Natural killer cell (primary cell): ENCODE results near the gene DIP2C. TPM values are rescaled to one million over a fixed set of nuclear protein-coding genes. Genes with fewer than 3 reads are reported as not detected.
"Not testable (repeated sequence)": the region's sequence is repeated elsewhere in the genome, so short reads cannot be mapped to it uniquely, and the experiment has no call there.

Experiments used
- ATAC-seq, 3 donors: fragments of 150-1000 bp in 2 of 3; fragments of 200-7000 bp in 1 of 3; cut with Tn5 transposase; 1 replicate in 1 of 3; 2 replicates in 2 of 3; pipeline ENCODE4 v1.10.0; 2021; ENCODE audit warnings: mild to moderate bottlenecking in 2 of 3, moderate library complexity in 2 of 3
- DNase-seq, 2 donors: peaks; one replicate each; pipeline versions ENCODE4 v3.0.0 to v3.0.0-alpha.2; 2013 to 2021; ENCODE audit warnings: mixed read lengths in 1 of 2
- H3K27ac ChIP-seq: one replicate; pipeline ENCODE4 v1.5.1; 2013; ENCODE audit warnings: mild to moderate bottlenecking, low read length
- H3K27me3 ChIP-seq: one replicate; pipeline ENCODE4 v1.6.1; 2013; ENCODE audit warnings: low read length; ENCODE audit not compliant: control insufficient read depth, insufficient read depth
- H3K36me3 ChIP-seq: one replicate; pipeline ENCODE4 v1.6.1; 2013; ENCODE audit warnings: low read length; ENCODE audit not compliant: control insufficient read depth, insufficient read depth
- H3K4me1 ChIP-seq: one replicate; pipeline ENCODE4 v1.6.1; 2013; ENCODE audit warnings: low read length; ENCODE audit not compliant: control insufficient read depth, insufficient read depth
- H3K4me3 ChIP-seq: one replicate; pipeline ENCODE4 v1.5.1; 2013; ENCODE audit warnings: low read length
- H3K9me3 ChIP-seq: one replicate; pipeline ENCODE4 v1.6.1; 2013; ENCODE audit warnings: low read length; ENCODE audit not compliant: control insufficient read depth, insufficient read depth
- H3K27ac Mint-ChIP-seq, 2 donors: one replicate each; pipeline ENCODE4 v1.8.0; 2022; ENCODE audit warnings: mild to moderate bottlenecking in 2 of 2, mixed read lengths in 2 of 2, moderate library complexity in 1 of 2
- H3K27me3 Mint-ChIP-seq, 2 donors: one replicate each; pipeline ENCODE4 v1.8.0; 2022; ENCODE audit warnings: low read depth in 2 of 2, mixed read lengths in 2 of 2
- H3K36me3 Mint-ChIP-seq: one replicate; pipeline ENCODE4 v1.8.0; 2022; ENCODE audit warnings: mixed read lengths
- H3K4me1 Mint-ChIP-seq, 2 donors: one replicate each; pipeline ENCODE4 v1.8.0; 2022; ENCODE audit warnings: mixed read lengths in 2 of 2
- H3K4me3 Mint-ChIP-seq: one replicate; pipeline ENCODE4 v1.8.0; 2022; ENCODE audit warnings: mild to moderate bottlenecking, moderate library complexity, mixed read lengths
- H3K9me3 Mint-ChIP-seq, 2 donors: one replicate each; pipeline ENCODE4 v1.8.0; 2022; ENCODE audit warnings: mixed read lengths in 2 of 2
- WGBS: methylation state at CpG from one replicate; pipeline ENCODE4 v1.1.7; 2013; ENCODE audit warnings: missing lambda C conversion rate; ENCODE audit not compliant: insufficient coverage; 5-methylcytosine and 5-hydroxymethylcytosine counted together
- intact Hi-C: fragments of 100-400 bp; cut with micrococcal nuclease; formaldehyde crosslinking; loops from one replicate; pipeline ENCODE4 v1.14.2; 2022
- total RNA-seq, 4 donors: library from RNA; stranded (reverse); fragments of 120-200 nt in 1 of 4; gene quantifications; one replicate each; pipeline versions ENCODE4 v1.2.3 to v1.2.4, GENCODE V29; 2013 to 2022
- TF ChIP-seq, protein P1 (sequence below): fragments of 200-600 bp; IDR thresholded peaks from one replicate; pipeline ENCODE4 v1.8.0; 2022; ENCODE audit warnings: antibody characterized with exemption

Gene DIP2C
- total RNA-seq, 3 donors from 2014 or later (not counting 1 experiment from before 2014, with no cell fraction given): 1.5 to 5.8 (median 3.8) TPM

DNA sequence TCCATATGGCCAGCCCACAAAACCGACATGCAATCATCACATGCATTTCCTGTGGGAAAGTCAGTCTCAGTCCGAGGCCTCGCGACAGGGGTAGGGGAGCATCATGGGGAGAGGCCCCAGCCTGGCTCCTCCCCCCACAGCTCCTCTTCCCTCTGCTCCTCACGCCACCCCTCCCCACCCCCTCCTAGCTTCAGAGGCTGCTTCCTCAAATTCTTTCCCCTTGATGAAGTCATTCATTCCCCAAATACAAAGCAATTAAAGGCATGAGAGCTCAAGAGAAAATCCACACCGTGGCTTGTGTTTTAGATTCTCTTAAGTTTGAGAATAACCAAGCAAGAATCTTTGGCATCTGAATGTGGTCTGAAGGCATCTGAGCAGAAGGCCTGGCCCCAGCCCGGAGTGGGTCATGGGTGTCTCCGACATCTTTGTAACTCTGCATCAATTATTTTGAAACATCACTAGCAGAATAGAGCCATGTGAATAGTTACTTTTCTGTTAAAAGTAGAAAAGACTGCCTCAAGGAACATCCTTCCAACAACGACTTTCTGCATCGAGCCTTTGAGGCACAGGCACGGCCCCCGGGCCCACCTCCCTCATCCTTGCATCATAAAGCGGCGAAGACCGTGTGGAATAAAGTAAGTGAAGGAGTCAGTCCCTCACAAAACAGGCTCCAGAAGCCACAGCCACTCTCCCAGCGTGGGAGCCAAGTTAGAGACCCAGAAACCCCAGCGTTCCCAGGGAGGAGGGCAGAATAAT is 90.9 kb downstream of the DIP2C start:
- Mint-ChIP-seq H3K9me3 (no peaks in the 10 kb centered on the region), H3K4me1 (no peaks in the 10 kb centered on the region), H3K4me3 (no peak overlapping the region), H3K27ac (no peak overlapping the region), H3K36me3 (no peaks in the 10 kb centered on the region), H3K27me3 (peaks cover 2 to 7% of the 10 kb centered on the region in 2 donors)
- Histone ChIP-seq H3K4me1 (no peaks in the 10 kb centered on the region), H3K27ac (no peak overlapping the region), H3K4me3 (no peak overlapping the region), H3K27me3 (peaks cover 5% of the 10 kb centered on the region), H3K36me3 (no peaks in the 10 kb centered on the region), H3K9me3 (no peaks in the 10 kb centered on the region)
- ATAC-seq (no peak), DNase-seq (no peak)
- intact Hi-C loops: no loop called here
- WGBS: 75% methylated on average over 17 of the region's 17 CpGs
- TF ChIP-seq, protein P1, sequence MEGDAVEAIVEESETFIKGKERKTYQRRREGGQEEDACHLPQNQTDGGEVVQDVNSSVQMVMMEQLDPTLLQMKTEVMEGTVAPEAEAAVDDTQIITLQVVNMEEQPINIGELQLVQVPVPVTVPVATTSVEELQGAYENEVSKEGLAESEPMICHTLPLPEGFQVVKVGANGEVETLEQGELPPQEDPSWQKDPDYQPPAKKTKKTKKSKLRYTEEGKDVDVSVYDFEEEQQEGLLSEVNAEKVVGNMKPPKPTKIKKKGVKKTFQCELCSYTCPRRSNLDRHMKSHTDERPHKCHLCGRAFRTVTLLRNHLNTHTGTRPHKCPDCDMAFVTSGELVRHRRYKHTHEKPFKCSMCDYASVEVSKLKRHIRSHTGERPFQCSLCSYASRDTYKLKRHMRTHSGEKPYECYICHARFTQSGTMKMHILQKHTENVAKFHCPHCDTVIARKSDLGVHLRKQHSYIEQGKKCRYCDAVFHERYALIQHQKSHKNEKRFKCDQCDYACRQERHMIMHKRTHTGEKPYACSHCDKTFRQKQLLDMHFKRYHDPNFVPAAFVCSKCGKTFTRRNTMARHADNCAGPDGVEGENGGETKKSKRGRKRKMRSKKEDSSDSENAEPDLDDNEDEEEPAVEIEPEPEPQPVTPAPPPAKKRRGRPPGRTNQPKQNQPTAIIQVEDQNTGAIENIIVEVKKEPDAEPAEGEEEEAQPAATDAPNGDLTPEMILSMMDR: no peak

DNA sequence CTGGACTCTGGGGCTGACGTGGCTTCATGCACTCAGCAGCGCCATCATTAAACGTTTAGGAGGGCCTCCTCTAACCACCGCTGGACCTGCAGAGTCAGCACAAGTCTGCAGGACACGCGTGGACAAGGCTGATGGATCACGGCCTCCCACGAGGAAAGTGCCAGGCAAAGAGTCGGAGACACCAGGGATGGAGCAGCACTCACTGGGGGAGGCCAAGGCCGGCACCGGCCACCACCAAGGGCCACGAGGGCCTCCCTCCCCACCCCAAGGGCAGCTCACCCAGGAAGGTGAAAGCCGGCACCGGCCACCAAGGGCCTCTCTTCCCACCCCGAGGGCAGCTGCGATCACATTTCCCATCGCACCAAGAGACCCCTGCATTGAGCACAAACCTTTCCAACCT is 91.5 kb downstream of the DIP2C start:
- WGBS: 91% methylated on average over 17 of the region's 17 CpGs

DNA sequence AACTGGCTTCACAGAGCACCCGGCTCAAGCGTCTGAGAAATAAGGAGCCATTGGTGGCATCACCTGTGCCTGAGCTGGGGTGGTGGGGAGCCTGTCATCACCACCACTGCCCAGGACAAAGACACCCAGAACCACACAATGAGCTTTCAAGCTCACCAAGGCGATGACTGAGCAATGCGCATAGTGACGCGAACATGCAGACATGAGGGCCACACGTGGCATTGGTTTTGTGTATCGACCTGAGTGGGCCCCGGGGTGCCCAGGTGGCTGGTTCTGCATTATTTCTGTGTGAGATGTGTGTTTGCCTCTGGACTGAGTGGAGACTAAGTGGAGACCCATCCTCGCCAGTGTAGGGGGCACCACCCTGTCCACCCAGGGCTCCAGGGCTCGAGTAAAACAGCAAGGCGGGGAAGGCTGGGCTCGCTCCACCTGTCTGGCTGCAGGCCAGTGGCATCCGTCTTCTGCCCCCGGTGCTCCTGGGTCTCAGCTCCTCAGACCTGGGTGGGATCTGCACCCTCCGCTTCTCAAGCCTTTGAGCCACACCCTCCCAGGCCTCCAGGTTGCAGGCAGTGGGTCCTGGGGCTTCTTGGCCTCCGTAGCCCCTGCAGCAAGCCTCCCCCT is 92.6 kb downstream of the DIP2C start:
- H3K4me1 Mint-ChIP-seq: no peaks in the 10 kb centered on the region
- H3K36me3 ChIP-seq: no peaks in the 10 kb centered on the region
- no peak overlapping the region for H3K27ac ChIP-seq

More for the DNA sequence above, 91.5 kb downstream of the DIP2C start:
- TF ChIP-seq, protein P1: no peak
- H3K4me1 Mint-ChIP-seq: no peaks in the 10 kb centered on the region
- H3K9me3 Mint-ChIP-seq: no peaks in the 10 kb centered on the region
- Histone ChIP-seq H3K27me3 (peaks cover 5% of the 10 kb centered on the region), H3K9me3 (no peaks in the 10 kb centered on the region), H3K4me1 (no peaks in the 10 kb centered on the region), H3K27ac (no peak overlapping the region), H3K36me3 (no peaks in the 10 kb centered on the region), H3K4me3 (no peak overlapping the region)
- DNase-seq (no peak), ATAC-seq (no peak)
- no peak overlapping the region for H3K27ac Mint-ChIP-seq
- no peaks in the 10 kb centered on the region for H3K36me3 Mint-ChIP-seq
- H3K4me3 Mint-ChIP-seq: no peak overlapping the region
- H3K27me3 Mint-ChIP-seq: peaks cover 2 to 7% of the 10 kb centered on the region in 2 donors
- intact Hi-C loops: no loop called here

DNA sequence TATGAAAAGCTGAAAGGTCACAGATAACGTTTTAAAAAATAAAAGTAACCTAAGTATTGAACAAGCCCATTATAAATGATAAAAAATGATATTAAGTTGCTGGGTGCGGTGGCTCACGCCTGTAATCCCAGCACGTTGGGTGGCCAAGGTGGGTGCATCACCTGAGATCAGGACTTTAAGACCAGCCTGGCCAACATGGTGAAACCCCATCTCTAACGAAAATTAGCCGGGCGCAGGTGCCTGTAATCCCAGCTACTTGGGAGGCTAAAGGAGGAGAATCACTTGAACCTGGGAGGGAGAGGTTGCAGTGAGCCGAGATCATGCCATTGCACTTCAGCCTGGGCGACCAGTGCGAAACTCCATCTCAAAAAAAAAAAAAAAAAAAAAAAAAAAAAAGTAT is 93.3 kb downstream of the DIP2C start:
- H3K4me3 ChIP-seq, H3K27me3 Mint-ChIP-seq, H3K4me1 ChIP-seq, H3K27ac ChIP-seq, H3K27ac Mint-ChIP-seq, H3K9me3 Mint-ChIP-seq, H3K4me3 Mint-ChIP-seq, intact Hi-C loops, H3K36me3 Mint-ChIP-seq, H3K4me1 Mint-ChIP-seq, H3K27me3 ChIP-seq, H3K9me3 ChIP-seq, H3K36me3 ChIP-seq, DNase-seq, ATAC-seq: not testable (repeated sequence)
- 91% methylated on average over 8 of the region's 10 CpGs for WGBS

More for the DNA sequence above, 92.6 kb downstream of the DIP2C start:
- Mint-ChIP-seq H3K27me3 (peaks cover 2 to 3% of the 10 kb centered on the region in 2 donors), H3K4me3 (no peak overlapping the region), H3K27ac (no peak overlapping the region), H3K9me3 (no peaks in the 10 kb centered on the region), H3K36me3 (no peaks in the 10 kb centered on the region)
- ATAC-seq: no peak
- TF ChIP-seq, protein P1: no peak
- Histone ChIP-seq H3K4me1 (no peaks in the 10 kb centered on the region), H3K27me3 (peaks cover 5% of the 10 kb centered on the region), H3K4me3 (no peak overlapping the region), H3K9me3 (no peaks in the 10 kb centered on the region)
- intact Hi-C loops: no loop called here
- no peak for DNase-seq
- 92% methylated on average over 17 of the region's 17 CpGs for WGBS
